Activated T-cell treated with anti-CD3 and anti-CD28 coated beads for 48 hours (primary cell): ENCODE data around the gene MICAL2.

ENCODE experiments used
- DNase-seq: peaks from one replicate; pipeline ENCODE4 v3.0.0-alpha.2; 2020; ENCODE audit warnings: low read depth

Gene MICAL2

GRCh38 chr11:12188548-12189317, 78.3 kb downstream of the MICAL2 start:
- no peak for DNase-seq

GRCh38 chr11:12189543-12190235, 79.3 kb downstream of the MICAL2 start:
- no peak for DNase-seq

GRCh38 chr11:12190511-12190910, 80.1 kb downstream of the MICAL2 start:
- no peak for DNase-seq

GRCh38 chr11:12192794-12193514, 82.6 kb downstream of the MICAL2 start:
- no peak for DNase-seq

GRCh38 chr11:12193515-12194336, 83.3 kb downstream of the MICAL2 start:
- DNase-seq, result no peak

- DNase-seq, result no peak
Observed at GRCh38 chr11:12195768-12196167, 85.4 kb downstream of the MICAL2 start.

- no peak for DNase-seq
Observed at GRCh38 chr11:12196308-12196707, 85.9 kb downstream of the MICAL2 start.

GRCh38 chr11:12196872-12197271, 86.5 kb downstream of the MICAL2 start:
- no peak for DNase-seq

- no peak for DNase-seq
Observed at GRCh38 chr11:12198251-12199222, 88.1 kb downstream of the MICAL2 start.

- DNase-seq, result no peak
Observed at GRCh38 chr11:12199231-12199948, 89.0 kb downstream of the MICAL2 start.

GRCh38 chr11:12200279-12200990, 90.0 kb downstream of the MICAL2 start:
- no peak for DNase-seq

- DNase-seq, result no peak
Observed at GRCh38 chr11:12200991-12201985, 90.9 kb downstream of the MICAL2 start.

- no peak for DNase-seq
Observed at GRCh38 chr11:12202661-12203310, 92.4 kb downstream of the MICAL2 start.

- DNase-seq, result no peak
Observed at GRCh38 chr11:12204506-12204905, 94.1 kb downstream of the MICAL2 start.

- DNase-seq, result no peak
Observed at GRCh38 chr11:12205330-12205729, 94.9 kb downstream of the MICAL2 start.

GRCh38 chr11:12206529-12206928, 96.1 kb downstream of the MICAL2 start:
- no peak for DNase-seq

- DNase-seq, result peak; percentile 51
Observed at GRCh38 chr11:12207384-12208150, 97.2 kb downstream of the MICAL2 start.
